K562 (cell line): ENCODE measurements around the gene SERF2. TPM values are rescaled to one million over a fixed set of nuclear protein-coding genes. Genes with fewer than 3 reads are reported as not detected.
A peak's percentile ranks its signal among the peaks of the same experiment; 100 is the strongest.

Source experiments
- ARID2 ChIP-seq: fragments of 450-650 bp; IDR thresholded peaks from 2 replicates; pipeline ENCODE4 v1.6.1; 2017; ENCODE audit warnings: antibody characterized with exemption, mild to moderate bottlenecking
- CBFB ChIP-seq: sonication (generic); formaldehyde crosslinking; IDR thresholded peaks from 2 replicates; pipeline ENCODE4 v1.4.0; 2020; ENCODE audit warnings: mild to moderate bottlenecking, missing genetic modification reagents
- ESRRB ChIP-seq: fragments of 250-450 bp; sonication (Bioruptor Pico); IDR thresholded peaks from 2 replicates; pipeline ENCODE4 v1.5.0; 2020; ENCODE audit warnings: mild to moderate bottlenecking, moderate library complexity, borderline replicate concordance
- ETV5 ChIP-seq: sonication (generic); formaldehyde crosslinking; IDR thresholded peaks from 2 replicates; pipeline ENCODE4 v1.4.0; 2020; ENCODE audit warnings: low read depth, mild to moderate bottlenecking, missing genetic modification reagents
- FOXK1 ChIP-seq: sonication (generic); formaldehyde crosslinking; IDR thresholded peaks from 2 replicates; pipeline ENCODE4 v1.8.0; 2022; ENCODE audit warnings: missing genetic modification reagents, mild to moderate bottlenecking, borderline replicate concordance
- FOXP1 ChIP-seq: sonication (generic); formaldehyde crosslinking; IDR thresholded peaks from 2 replicates; pipeline ENCODE4 v1.8.0; 2022; ENCODE audit warnings: mild to moderate bottlenecking, missing genetic modification reagents
- HMBOX1 ChIP-seq: sonication (generic); IDR thresholded peaks from 2 replicates; pipeline ENCODE4 v1.6.1; 2016
- HMGXB4 ChIP-seq: sonication (generic); formaldehyde crosslinking; IDR thresholded peaks from 2 replicates; pipeline ENCODE4 v1.8.1; 2023; ENCODE audit warnings: mild to moderate bottlenecking, missing genetic modification reagents
- IRF2 ChIP-seq: sonication (generic); formaldehyde crosslinking; IDR thresholded peaks from 2 replicates; pipeline ENCODE4 v1.8.1; 2022; ENCODE audit warnings: mild to moderate bottlenecking, missing genetic modification reagents
- MBD2 ChIP-seq: sonication (generic); IDR thresholded peaks from 2 replicates; pipeline ENCODE4 v1.6.1; 2016; ENCODE audit warnings: low read depth, borderline replicate concordance
- MTF1 ChIP-seq: fragments of 250-450 bp; sonication (Bioruptor Pico); IDR thresholded peaks from 2 replicates; pipeline ENCODE4 v1.9.0; 2021; ENCODE audit warnings: moderate library complexity, mild to moderate bottlenecking, inconsistent platforms, borderline replicate concordance
- RBFOX2 ChIP-seq: fragments of 200-400 bp; formaldehyde crosslinking; IDR thresholded peaks from 2 replicates; pipeline ENCODE4 v1.6.1; 2017; ENCODE audit warnings: low read depth, mild to moderate bottlenecking, low read length, moderate library complexity
- TAF9B ChIP-seq: fragments of 450-650 bp; IDR thresholded peaks from 2 replicates; pipeline ENCODE4 v1.6.1; 2018; ENCODE audit warnings: mild to moderate bottlenecking; ENCODE audit not compliant: partially characterized antibody
- TARDBP ChIP-seq: fragments of 450-650 bp; IDR thresholded peaks from 2 replicates; pipeline ENCODE4 v1.6.1; 2016
- TOE1 ChIP-seq, 2 experiments: fragments of 450-650 bp in 1 of 2; sonication (generic) in 1 of 2; formaldehyde crosslinking in 1 of 2; IDR thresholded peaks; 2 replicates each; pipeline versions ENCODE4 v1.7.1 to v1.8.0; 2016 to 2022; ENCODE audit warnings: borderline replicate concordance in 2 of 2, mild to moderate bottlenecking in 2 of 2, antibody characterized with exemption in 1 of 2, inconsistent platforms in 1 of 2, low read depth in 1 of 2, missing genetic modification reagents in 1 of 2, moderate library complexity in 1 of 2
- ZBTB1 ChIP-seq: sonication (generic); formaldehyde crosslinking; IDR thresholded peaks from 2 replicates; pipeline ENCODE4 v1.8.1; 2023; ENCODE audit warnings: missing genetic modification reagents, low read depth, mild to moderate bottlenecking, borderline replicate concordance
- ZBTB8A ChIP-seq: fragments of 450-650 bp; IDR thresholded peaks from 2 replicates; pipeline ENCODE4 v1.6.1; 2018; ENCODE audit warnings: mild to moderate bottlenecking, moderate library complexity; ENCODE audit not compliant: partially characterized antibody
- polyA plus RNA-seq, 8 experiments: library from polyadenylated mRNA; depleted of rRNA in 4 of 8; stranded (reverse) in 5 of 8; unstranded in 3 of 8; fragments of >200 nt; fragmentation: Nextera tagmentation in 2 of 8; fragmentation: Illumina TruSeq in 1 of 8; extraction: Ambion mirVana in 2 of 8; extraction: Trizol in 1 of 8; gene quantifications; 2 replicates each; pipeline versions ENCODE4 v1.2.1 to v1.2.3, GENCODE V29; 2011 to 2014; ENCODE audit warnings: inconsistent platforms in 1 of 8, missing spikeins in 1 of 8
- total RNA-seq, 7 experiments: library from RNA; depleted of rRNA in 6 of 7; stranded (reverse); fragments of >200 nt in 6 of 7; fragmentation: Illumina TruSeq in 2 of 7; extraction: Trizol in 2 of 7; gene quantifications; 2 replicates each; pipeline versions ENCODE4 v1.2.1 to v1.2.3, GENCODE V29; 2011 to 2021; ENCODE audit warnings: low replicate concordance in 1 of 7
- TF ChIP-seq, protein P1 (sequence below): fragments of 450-650 bp; conservative IDR thresholded peaks from 2 replicates; pipeline ENCODE4 v1.6.1; 2016; ENCODE audit warnings: missing genetic modification characterization, low read depth, mild to moderate bottlenecking, missing compliant biosample characterization, moderate library complexity
- TF ChIP-seq, protein P2 (sequence below): fragments of 250-450 bp; sonication (Bioruptor Pico); IDR thresholded peaks from 2 replicates; pipeline ENCODE4 v1.5.0; 2021

Gene SERF2
- total and polyA plus RNA-seq, 9 of the 15 experiments (the other 6 are each of a cell fraction or from before 2014, with no cell fraction given) = 497 to 3,360 (median 867) TPM

GRCh38 chr15:43824302-43825246 is 32.5 kb downstream of the SERF2 start, which contains the start of gene MFAP1 (continued):
- TF ChIP-seq ETV5 (CRISPR knock-in tag) = peak; percentile 82
- TF ChIP-seq ZBTB1 (CRISPR knock-in tag) = no peak; the same call in 1 of the 2 replicates
- TF ChIP-seq ARID2 = 0 out of 2 replicates have a peak, but pooled peaks have one; percentile 33
- no peak for TF ChIP-seq IRF2 (CRISPR knock-in tag)
- no peak for TF ChIP-seq CBFB (CRISPR knock-in tag)
- no peak for TF ChIP-seq HMBOX1
- no peak for TF ChIP-seq FOXK1 (CRISPR knock-in tag)
- no peak for TF ChIP-seq HMGXB4
- peak; percentile 73 for TF ChIP-seq MBD2
- TF ChIP-seq, protein P1, sequence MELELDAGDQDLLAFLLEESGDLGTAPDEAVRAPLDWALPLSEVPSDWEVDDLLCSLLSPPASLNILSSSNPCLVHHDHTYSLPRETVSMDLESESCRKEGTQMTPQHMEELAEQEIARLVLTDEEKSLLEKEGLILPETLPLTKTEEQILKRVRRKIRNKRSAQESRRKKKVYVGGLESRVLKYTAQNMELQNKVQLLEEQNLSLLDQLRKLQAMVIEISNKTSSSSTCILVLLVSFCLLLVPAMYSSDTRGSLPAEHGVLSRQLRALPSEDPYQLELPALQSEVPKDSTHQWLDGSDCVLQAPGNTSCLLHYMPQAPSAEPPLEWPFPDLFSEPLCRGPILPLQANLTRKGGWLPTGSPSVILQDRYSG (tag) = no peak
- peak; percentile 24; the same call in 1 of the 2 replicates for TF ChIP-seq TARDBP
- peak; percentile 54; the same call in 1 of the 2 replicates for TF ChIP-seq FOXP1 (CRISPR knock-in tag)
- TF ChIP-seq RBFOX2 = peak; percentile 87
- TF ChIP-seq, protein P2, sequence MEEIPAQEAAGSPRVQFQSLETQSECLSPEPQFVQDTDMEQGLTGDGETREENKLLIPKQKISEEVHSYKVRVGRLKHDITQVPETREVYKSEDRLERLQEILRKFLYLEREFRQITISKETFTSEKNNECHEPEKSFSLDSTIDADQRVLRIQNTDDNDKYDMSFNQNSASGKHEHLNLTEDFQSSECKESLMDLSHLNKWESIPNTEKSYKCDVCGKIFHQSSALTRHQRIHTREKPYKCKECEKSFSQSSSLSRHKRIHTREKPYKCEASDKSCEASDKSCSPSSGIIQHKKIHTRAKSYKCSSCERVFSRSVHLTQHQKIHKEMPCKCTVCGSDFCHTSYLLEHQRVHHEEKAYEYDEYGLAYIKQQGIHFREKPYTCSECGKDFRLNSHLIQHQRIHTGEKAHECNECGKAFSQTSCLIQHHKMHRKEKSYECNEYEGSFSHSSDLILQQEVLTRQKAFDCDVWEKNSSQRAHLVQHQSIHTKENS = no peak
- peak; percentile 67 for TF ChIP-seq TOE1 (IDR thresholded peaks at IDR 0.05; ENCODE audit: borderline replicate concordance)
- TF ChIP-seq TOE1 (CRISPR knock-in tag; IDR thresholded peaks at IDR 0.05; ENCODE audit: borderline replicate concordance, low read depth) = 0 out of 2 replicates have a peak, but pooled peaks have one; percentile 21
- no peak for TF ChIP-seq MTF1 (CRISPR knock-in tag)
- no peak for TF ChIP-seq ESRRB (CRISPR knock-in tag)
- no peak for TF ChIP-seq ZBTB8A
- peak; percentile 88 for TF ChIP-seq TAF9B
